ENCODE measurements around the gene ZSCAN20.

ZSCAN20 gene

DNA sequence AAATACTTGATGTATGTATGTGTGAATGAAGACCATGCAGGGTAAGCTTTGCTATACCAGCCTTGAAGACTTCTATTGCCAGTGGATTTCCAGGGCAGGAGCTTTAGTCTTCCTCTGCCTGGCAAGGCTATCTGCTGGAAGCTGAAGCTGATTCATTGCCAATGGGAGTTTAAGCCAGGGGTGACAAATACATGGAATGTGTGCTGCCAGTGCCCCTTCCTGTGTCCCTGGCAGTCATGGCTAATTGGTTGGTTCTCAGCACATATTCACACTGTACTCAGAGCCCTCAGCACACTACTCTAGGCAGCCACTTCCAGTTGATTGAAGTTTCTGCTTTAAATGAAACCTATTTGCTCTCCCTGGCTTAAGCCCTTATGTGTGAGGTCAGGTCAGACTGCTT is 1.5 kb downstream of the ZSCAN20 start:
- no peak for TF ChIP-seq CTCF (IDR thresholded peaks at IDR 0.05)
- DNase-seq, result no peak
- no peaks in the 10 kb centered on the region for H3K9me3 Mint-ChIP-seq
- H3K36me3 Mint-ChIP-seq (ENCODE audit: low read depth), result peaks cover 16% of the 10 kb centered on the region
- peak overlapping the region; percentile 90 for H3K4me3 Mint-ChIP-seq
- no peak overlapping the region for H3K27ac Mint-ChIP-seq
- peaks cover 37% of the 10 kb centered on the region for H3K4me1 Mint-ChIP-seq
- no peaks in the 10 kb centered on the region for H3K27me3 Mint-ChIP-seq (ENCODE audit: low read depth, poor library complexity)

DNA sequence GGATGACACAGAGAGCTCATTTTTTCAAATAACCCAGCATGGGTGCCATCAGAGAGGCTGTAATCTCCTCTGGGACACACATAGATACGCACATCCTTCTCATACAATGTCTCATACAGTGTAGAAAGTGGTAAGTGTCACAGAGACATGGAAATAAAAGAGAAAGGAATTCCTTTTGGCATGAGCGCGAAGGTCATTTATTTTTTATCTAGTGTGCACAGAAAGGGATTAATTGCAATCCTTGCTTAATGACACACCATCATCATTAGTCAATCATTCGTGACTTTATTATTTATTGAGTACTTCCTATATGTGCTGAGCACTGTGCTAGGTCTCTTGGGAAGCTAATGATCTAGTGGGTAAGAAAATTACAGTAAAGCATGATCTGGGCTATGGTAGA is 5.0 kb downstream of the ZSCAN20 start:
- Mint-ChIP-seq H3K27me3 (ENCODE audit: low read depth, poor library complexity) (no peaks in the 10 kb centered on the region), H3K4me1 (peaks cover 11% of the 10 kb centered on the region), H3K27ac (no peak overlapping the region), H3K9me3 (no peaks in the 10 kb centered on the region), H3K36me3 (ENCODE audit: low read depth) (peaks cover 34% of the 10 kb centered on the region), H3K4me3 (no peak overlapping the region)
- DNase-seq, result no peak
- no peak for TF ChIP-seq CTCF (IDR thresholded peaks at IDR 0.05)

GRCh38 chr1:33482412-33482811 is 10.0 kb downstream of the ZSCAN20 start:
- peaks cover 29% of the 10 kb centered on the region for H3K9me3 Mint-ChIP-seq
- peaks cover 80% of the 10 kb centered on the region for H3K36me3 Mint-ChIP-seq (ENCODE audit: low read depth)
- TF ChIP-seq CTCF (IDR thresholded peaks at IDR 0.05), result no peak
- DNase-seq, result no peak
- H3K27me3 Mint-ChIP-seq (ENCODE audit: low read depth, poor library complexity), result no peaks in the 10 kb centered on the region
- H3K4me3 Mint-ChIP-seq, result no peak overlapping the region
- no peak overlapping the region for H3K27ac Mint-ChIP-seq
- no peaks in the 10 kb centered on the region for H3K4me1 Mint-ChIP-seq

GRCh38 chr1:33488624-33489023 is 16.2 kb downstream of the ZSCAN20 start:
- Mint-ChIP-seq H3K27ac (no peak overlapping the region), H3K27me3 (ENCODE audit: low read depth, poor library complexity) (no peaks in the 10 kb centered on the region), H3K4me1 (no peaks in the 10 kb centered on the region), H3K36me3 (ENCODE audit: low read depth) (peaks cover 97% of the 10 kb centered on the region), H3K9me3 (peaks cover 55% of the 10 kb centered on the region), H3K4me3 (no peak overlapping the region)
- no peak for TF ChIP-seq CTCF (IDR thresholded peaks at IDR 0.05)
- DNase-seq, result no peak

GRCh38 chr1:33494929-33495328 is 22.5 kb downstream of the ZSCAN20 start:
- DNase-seq, result no peak
- Mint-ChIP-seq H3K9me3 (peaks cover 77% of the 10 kb centered on the region), H3K27ac (no peak overlapping the region), H3K4me1 (no peaks in the 10 kb centered on the region), H3K27me3 (ENCODE audit: low read depth, poor library complexity) (peaks cover 4% of the 10 kb centered on the region), H3K4me3 (no peak overlapping the region), H3K36me3 (ENCODE audit: low read depth) (peaks cover 91% of the 10 kb centered on the region)
- no peak for TF ChIP-seq CTCF (IDR thresholded peaks at IDR 0.05)

DNA sequence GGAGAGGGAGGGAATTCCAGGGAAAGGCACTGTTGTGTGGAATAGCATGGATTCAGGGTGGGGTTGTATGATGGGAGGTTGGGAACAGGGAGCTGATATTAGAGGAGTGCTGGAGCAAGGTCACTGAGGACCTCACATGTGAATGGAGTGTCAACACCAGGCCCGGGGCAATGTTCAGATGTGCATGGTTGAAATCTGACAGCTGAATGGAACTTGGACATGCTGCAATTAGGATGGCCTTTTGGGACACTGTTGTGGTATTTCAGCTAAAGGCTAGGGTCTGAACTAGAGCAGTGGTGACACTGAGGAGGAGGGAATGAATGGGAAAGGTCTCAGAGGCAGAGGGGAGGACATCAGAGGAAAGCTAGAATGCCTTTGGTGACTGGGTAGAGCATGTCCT is 25.0 kb downstream of the ZSCAN20 start:
- H3K4me3 Mint-ChIP-seq, result no peak overlapping the region
- peaks cover 4% of the 10 kb centered on the region for H3K27me3 Mint-ChIP-seq (ENCODE audit: low read depth, poor library complexity)
- peaks cover 75% of the 10 kb centered on the region for H3K36me3 Mint-ChIP-seq (ENCODE audit: low read depth)
- no peak for TF ChIP-seq CTCF (IDR thresholded peaks at IDR 0.05)
- H3K9me3 Mint-ChIP-seq, result peaks cover 65% of the 10 kb centered on the region
- no peak overlapping the region for H3K27ac Mint-ChIP-seq
- DNase-seq, result no peak
- no peaks in the 10 kb centered on the region for H3K4me1 Mint-ChIP-seq

Data from nephron progenitor cell (in vitro differentiated cells).